Activated gamma-delta T cell (primary cell): ENCODE results near the gene WDR45B.
"Not testable (repeated sequence)": the region's sequence is repeated elsewhere in the genome, so short reads cannot be mapped to it uniquely, and the experiment has no call there.

Source experiments
- DNase-seq: peaks from one replicate; lab custom pipeline; 2025; lab: John Stamatoyannopoulos, UW

Gene WDR45B

DNA sequence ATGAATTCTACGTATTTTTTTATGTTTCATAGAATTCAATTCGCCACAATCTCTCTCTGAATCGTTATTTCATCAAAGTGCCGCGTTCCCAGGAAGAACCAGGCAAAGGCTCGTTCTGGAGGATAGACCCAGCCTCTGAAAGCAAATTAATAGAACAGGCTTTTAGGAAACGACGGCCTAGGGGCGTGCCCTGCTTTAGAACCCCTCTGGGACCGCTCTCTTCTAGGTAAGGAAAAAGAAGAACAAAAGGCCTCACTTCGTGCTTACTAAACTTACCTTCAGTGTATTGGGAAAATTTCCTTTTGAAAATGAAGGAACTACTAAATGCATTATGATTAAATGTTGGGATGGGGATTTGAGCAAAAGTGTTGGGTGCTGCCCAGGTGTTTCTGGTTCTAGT lies 65.5 kb downstream of the WDR45B start:
- no peak for DNase-seq

DNA sequence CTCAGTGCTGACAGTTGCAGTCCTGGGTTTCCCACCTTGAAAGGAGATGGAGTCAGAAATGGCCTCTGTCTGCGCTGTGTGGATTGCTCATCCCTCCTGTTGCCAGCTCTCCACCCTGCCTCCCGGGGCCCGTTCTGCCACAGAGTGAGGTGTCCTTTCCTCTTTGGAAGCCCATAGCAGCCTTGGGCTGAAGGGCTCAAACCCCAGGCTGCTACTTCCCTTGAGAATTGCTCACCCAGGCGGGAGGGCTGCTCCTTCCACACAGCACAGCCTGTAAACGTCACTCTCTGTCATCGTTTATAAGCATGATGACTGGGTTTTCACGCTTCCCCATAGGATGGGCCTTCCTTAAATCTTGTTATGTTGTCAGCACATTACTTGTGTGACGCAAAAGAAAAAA lies 66.0 kb downstream of the WDR45B start:
- DNase-seq = no peak

DNA sequence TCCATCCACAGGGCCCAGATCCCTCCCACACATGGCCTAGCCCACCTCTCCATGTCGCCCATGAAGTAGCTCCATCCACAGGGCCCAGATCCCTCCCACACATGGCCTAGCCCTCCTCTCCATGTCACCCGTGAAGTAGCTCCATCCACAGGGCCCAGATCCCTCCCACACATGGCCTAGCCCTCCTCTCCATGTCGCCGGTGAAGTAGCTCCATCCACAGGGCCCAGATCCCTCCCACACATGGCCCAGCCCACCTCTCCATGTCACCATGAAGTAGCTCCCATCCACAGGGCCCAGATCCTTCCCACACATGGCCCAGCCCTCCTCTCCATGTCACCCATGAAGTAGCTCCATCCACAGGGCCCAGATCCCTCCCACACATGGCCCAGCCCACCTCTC lies 68.3 kb downstream of the WDR45B start:
- DNase-seq = not testable (repeated sequence)

DNA sequence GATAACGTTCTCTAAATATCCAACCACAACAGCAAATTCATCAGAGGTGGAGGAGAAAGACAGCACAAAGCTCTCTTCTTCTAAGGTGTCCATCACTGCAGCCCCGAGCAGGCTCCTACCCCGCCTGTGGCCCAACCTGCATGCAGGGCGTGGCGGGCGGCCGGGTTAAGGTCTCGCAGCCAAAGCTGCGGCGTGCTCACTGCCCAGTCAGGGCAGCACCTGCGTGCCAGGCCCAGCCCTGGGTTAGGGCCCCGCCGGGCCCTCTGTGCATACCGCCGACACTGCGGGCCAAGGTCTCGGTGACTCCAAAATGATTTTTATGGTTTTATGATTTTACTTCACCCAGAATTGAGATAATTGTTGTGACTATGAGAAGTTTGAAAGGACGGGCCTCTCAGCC lies 70.9 kb downstream of the WDR45B start:
- no peak for DNase-seq

DNA sequence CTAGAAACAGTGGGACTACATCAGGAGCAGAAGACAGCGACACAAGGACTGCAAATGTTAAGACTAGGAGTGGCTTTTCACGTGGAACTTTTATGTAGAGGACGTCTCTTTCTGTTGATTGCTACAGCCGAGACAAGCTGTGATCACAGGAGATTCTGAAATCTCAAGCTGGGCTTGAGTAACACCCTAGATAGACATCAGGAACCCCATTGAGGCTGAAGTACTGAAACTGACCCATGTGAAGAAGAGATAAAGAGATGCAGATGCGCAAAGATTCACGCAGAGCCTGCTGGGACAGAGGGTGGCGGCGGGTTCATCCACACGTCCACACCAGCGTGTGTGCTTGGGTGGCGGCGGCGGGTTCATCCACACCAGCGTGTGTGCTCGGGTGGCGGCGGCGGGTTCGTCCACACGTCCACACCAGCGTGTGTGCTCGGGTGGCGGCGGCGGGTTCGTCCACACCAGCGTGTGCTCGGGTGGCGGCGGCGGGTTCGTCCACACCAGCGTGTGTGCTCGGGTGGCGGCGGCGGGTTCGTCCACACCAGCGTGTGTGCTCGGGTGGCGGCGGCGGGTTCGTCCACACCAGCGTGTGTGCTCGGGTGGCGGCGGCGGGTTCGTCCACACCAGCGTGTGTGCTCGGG lies 72.5 kb downstream of the WDR45B start:
- DNase-seq = not testable (repeated sequence)

DNA sequence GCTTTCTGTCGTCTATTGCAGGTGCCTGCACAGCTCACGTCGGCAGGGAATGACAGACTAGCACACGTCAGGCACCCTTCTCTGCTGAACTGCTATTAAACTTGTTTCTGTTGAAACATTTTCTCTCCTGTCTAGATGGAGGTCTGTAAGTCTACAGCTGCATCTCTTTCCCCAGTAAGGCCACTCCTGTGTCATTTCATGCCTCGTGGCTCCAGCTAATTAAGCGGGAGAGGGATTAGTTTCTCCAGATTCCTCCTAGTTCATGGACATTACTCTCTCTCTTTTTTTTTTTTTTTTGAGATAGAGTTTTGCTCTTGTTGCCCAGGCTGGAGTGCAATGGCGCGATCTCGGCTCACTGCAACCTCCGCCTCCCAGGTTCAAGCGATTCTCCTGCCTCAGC lies 74.2 kb downstream of the WDR45B start:
- no peak for DNase-seq

DNA sequence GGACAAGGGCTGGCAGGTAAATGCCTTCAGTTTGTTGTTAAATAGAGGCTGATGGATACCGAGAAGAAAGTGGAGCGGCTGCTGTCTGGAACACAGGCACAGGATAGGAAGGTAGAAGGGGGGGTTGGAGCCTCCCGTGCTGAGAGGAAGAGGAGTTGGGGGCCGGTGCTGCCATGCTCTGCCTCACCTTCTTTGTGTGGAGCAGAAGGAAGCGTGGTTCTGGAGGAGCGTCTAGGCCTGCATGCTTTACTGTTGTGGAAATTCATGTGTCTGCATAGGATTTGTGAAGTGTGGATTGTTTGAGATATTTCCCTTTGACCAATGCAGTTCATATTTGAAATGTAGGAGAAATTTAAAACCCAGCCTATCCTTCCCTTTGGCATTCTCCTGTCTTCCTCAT lies 76.4 kb downstream of the WDR45B start:
- no peak for DNase-seq

DNA sequence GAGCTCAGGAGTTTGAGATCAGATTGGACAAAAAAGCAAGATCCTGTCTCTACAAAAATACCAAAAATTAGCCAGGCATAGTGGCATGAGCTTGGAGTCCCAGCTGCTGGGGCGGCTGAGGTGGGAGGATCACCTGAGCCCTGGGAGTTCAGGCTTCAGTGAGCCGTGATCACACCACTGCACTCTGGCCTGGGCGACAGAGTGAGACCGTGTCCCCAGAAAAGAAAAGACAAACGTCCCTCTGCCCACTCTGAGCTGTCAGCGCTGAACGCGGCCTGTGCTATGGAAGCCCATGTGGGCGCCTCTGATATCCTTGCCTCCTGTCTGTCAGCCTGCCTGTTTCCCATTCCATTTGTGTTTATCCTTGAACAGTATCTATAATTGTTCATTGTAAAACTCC lies 78.0 kb downstream of the WDR45B start:
- DNase-seq = no peak

DNA sequence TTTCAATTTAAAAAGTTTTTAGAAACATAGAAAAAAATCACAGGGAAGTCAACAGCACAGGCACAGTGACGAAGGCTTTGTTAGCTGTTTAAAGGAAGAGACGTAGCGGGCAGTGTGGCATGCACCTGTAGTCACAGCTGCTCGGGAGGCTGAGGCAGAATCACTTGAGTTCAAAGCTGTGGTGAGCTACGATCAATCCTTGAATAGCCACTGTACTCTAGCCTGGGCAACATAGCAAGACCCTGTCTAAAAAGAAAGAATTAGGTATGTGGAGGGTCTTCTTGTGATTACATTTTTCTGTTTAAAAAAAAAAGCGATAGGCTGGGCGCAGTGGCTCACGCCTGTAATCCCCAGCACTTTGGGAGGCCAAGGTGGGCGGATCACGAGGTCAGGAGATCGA lies 78.6 kb downstream of the WDR45B start:
- DNase-seq = no peak

DNA sequence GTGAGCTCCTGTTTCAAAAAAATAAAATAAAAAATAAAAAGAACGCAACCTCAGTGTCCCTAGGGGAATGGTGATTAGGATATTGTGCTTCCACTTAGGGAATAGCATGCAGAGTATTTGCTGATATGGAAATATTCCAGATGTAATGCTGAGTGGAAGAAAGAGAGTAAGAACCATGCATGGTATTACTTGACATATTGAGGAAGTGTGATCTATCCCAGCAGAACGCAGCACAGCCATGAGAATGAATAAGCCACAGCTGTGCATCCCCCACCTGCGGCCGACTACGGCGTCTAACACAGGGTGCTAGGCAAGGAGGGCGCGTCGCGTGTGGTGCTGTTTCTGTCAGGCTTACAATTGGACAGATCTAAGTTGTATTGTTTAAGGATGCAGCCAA lies 79.2 kb downstream of the WDR45B start:
- DNase-seq = no peak

DNA sequence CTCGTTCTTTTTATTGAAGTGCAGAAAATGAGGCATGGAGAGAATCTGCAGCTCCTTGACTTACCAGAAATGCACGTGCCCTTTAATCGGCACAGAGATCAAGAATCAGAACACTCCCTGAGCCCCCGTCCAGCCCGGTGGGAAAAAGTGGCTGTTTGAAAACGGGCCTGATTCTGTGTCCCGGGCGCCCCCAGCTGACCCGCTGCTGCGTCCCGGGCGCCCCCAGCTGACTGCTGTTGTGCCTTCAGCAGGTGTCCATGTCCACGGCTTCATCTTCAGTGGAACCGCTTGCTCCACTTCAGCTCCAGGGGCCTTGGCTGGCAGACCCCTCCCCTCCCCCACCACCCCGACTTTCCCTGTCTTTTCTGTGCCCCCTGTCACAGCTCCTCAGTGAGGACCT lies 81.0 kb downstream of the WDR45B start:
- no peak for DNase-seq

DNA sequence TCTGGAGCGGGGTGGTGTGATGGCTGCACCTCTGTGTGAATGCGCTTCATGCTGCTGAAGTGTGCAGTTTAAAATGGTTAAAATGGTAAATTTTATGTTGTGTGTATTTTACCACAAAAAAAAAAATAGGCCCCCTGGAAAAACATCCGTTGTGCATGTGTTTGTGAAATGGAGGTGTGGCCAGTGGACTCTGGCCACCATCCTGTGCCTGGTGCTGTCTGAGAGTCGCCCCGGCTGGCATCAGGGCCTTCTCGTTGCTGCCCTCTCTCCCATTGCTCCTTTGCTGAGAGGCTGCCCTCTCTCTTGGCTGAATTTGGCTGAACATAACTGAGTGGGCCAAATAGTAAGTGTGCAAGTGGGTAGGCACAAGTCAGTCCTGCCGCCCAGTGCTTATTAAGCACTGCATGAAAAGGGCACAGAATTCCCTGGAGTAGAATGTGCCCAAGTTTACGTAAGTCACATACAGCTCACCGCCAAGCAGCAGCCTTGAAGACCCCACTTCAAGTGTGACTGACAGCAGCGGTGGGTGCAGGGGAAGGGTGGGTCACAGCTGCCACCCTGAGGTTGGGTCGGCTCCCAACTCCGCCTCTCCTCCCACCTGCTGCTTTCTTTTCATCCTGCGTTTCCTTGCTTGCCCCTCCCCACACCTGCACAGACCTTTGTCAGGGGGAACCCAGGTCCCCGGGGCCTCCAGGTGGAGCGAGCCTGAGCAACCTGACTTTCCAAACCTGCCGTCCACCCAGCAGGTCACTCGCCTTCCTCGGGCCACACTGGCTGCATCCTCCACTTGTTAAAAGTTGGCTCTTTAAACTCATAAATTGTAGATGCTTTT lies 81.9 kb downstream of the WDR45B start:
- no peak for DNase-seq

DNA sequence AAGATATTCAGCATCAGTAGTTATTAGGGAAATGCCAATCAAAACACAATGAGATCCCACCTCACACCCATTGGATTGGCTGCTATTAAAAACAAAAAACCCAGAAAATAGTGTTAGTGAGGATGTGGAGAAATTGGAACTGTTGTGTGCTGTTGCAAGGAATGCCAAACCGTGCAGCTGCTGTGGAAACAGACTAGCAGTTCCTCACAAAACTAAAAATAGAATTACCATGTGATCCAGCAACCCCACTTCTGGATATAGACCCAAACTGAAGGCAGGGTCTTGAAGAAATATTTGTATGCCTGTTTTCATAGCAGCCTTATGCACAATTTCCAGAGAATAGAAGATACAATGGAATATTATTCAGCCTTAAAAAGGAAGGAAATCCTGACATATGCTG lies 82.7 kb downstream of the WDR45B start:
- DNase-seq = no peak
